Spinal cord (tissue), 10 donors: Measurements from ENCODE around the gene GFOD2. TPM values are rescaled to one million over a fixed set of nuclear protein-coding genes. Genes with fewer than 3 reads are reported as not detected.

Experiments
- DNase-seq, 6 donors: peaks; one replicate each; pipeline versions ENCODE4 v3.0.0 to v3.0.0-alpha.2; 2013 to 2015; ENCODE audit warnings: low spot score in 6 of 6, low read depth in 4 of 6
- H3K27ac ChIP-seq: one replicate; pipeline ENCODE4 v1.5.1; 2013; ENCODE audit warnings: low read depth, low read length, control low read depth
- H3K27me3 ChIP-seq: one replicate; pipeline ENCODE4 v1.6.1; 2013; ENCODE audit warnings: low read length; ENCODE audit not compliant: control insufficient read depth, insufficient read depth
- H3K36me3 ChIP-seq: one replicate; pipeline ENCODE4 v1.6.1; 2013; ENCODE audit warnings: low read length; ENCODE audit not compliant: control insufficient read depth, insufficient read depth
- H3K4me1 ChIP-seq: one replicate; pipeline ENCODE4 v1.6.1; 2013; ENCODE audit warnings: low read length; ENCODE audit not compliant: control insufficient read depth, insufficient read depth
- H3K4me3 ChIP-seq: one replicate; pipeline ENCODE4 v1.5.1; 2013; ENCODE audit warnings: low read depth, low read length, control low read depth
- H3K9me3 ChIP-seq: one replicate; pipeline ENCODE4 v1.6.1; 2013; ENCODE audit warnings: low read length; ENCODE audit not compliant: control insufficient read depth, insufficient read depth
- WGBS: methylation state at CpG from one replicate; pipeline ENCODE4 v1.1.5; 2013; ENCODE audit warnings: missing lambda C conversion rate; ENCODE audit not compliant: insufficient coverage; 5-methylcytosine and 5-hydroxymethylcytosine counted together
- polyA plus RNA-seq, 2 donors: library from polyadenylated mRNA; unstranded; fragments of 120-200 nt; gene quantifications; one replicate each; pipeline ENCODE4 v1.2.1, GENCODE V29; 2013; ENCODE audit not compliant: insufficient read length in 2 of 2
- total RNA-seq, 2 donors: library from RNA; depleted of rRNA in 1 of 2; stranded (reverse); fragments of 120-200 nt in 1 of 2; fragments of >200 nt in 1 of 2; gene quantifications; one replicate each; pipeline versions ENCODE4 v1.2.3 to v1.2.4, GENCODE V29; 2013 to 2014
- donor health status: healthy.

GFOD2 gene
- total and polyA plus RNA-seq, 4 donors = 26.1 to 56.0 (median 37.4) TPM

GRCh38 chr16:67637625-67638024 is 81.5 kb downstream of the GFOD2 start:
- DNase-seq = no peak
- Histone ChIP-seq H3K4me1 (peaks cover 12% of the 10 kb centered on the region), H3K9me3 (no peaks in the 10 kb centered on the region), H3K4me3 (no peak overlapping the region), H3K36me3 (peaks cover 38% of the 10 kb centered on the region), H3K27me3 (no peaks in the 10 kb centered on the region), H3K27ac (no peak overlapping the region)
- 94% methylated on average over 8 of the region's 12 CpGs for WGBS

GRCh38 chr16:67636713-67637112 is 82.4 kb downstream of the GFOD2 start:
- H3K9me3 ChIP-seq = no peaks in the 10 kb centered on the region
- no peaks in the 10 kb centered on the region for H3K27me3 ChIP-seq
- DNase-seq = no peak
- H3K27ac ChIP-seq = no peak overlapping the region
- H3K4me3 ChIP-seq = no peak overlapping the region
- peaks cover 8% of the 10 kb centered on the region for H3K4me1 ChIP-seq
- H3K36me3 ChIP-seq = peaks cover 43% of the 10 kb centered on the region
- WGBS = 93% methylated on average over 1 of the region's 8 CpGs

GRCh38 chr16:67632415-67633172 is 86.5 kb downstream of the GFOD2 start:
- 45% methylated on average over 4 of the region's 7 CpGs for WGBS
- Histone ChIP-seq H3K36me3 (peaks cover 71% of the 10 kb centered on the region), H3K27me3 (no peaks in the 10 kb centered on the region), H3K4me3 (no peak overlapping the region), H3K27ac (peak overlapping the region; percentile 42), H3K9me3 (no peaks in the 10 kb centered on the region), H3K4me1 (peaks cover 9% of the 10 kb centered on the region)
- DNase-seq = peak in 5 of 6 donors; percentile 12 to 80 (median 38)

- Histone ChIP-seq H3K36me3 (peaks cover 78% of the 10 kb centered on the region), H3K27me3 (no peaks in the 10 kb centered on the region), H3K27ac (no peak overlapping the region), H3K4me1 (peaks cover 9% of the 10 kb centered on the region), H3K4me3 (no peak overlapping the region), H3K9me3 (no peaks in the 10 kb centered on the region)
- no peak for DNase-seq
- WGBS = 97% methylated on average over 14 of the region's 14 CpGs
Observed at GRCh38 chr16:67628216-67628615, 90.9 kb downstream of the GFOD2 start.

Other genes with a start within 250 kb of the GFOD2 start
- 100 to 1,000 TPM in 1 of 2 donors, 10 to 100 TPM in 1; 97.3 to 113 TPM for gene ATP6V0D1, start 238.2 kb downstream of the GFOD2 start, total RNA-seq
- 100 to 1,000 TPM; 174 to 177 TPM for gene ATP6V0D1, start 238.2 kb downstream of the GFOD2 start, polyA plus RNA-seq
- not detected for gene AGRP, start 235.8 kb downstream of the GFOD2 start, total RNA-seq
- gene AGRP, start 235.8 kb downstream of the GFOD2 start, polyA plus RNA-seq = under 1 TPM; 0.35 to 0.56 TPM
- 10 to 100 TPM; 33.1 to 46.3 TPM for gene RIPOR1, start 190.5 kb downstream of the GFOD2 start, total RNA-seq
- 100 to 1,000 TPM in 1 of 2 donors, 10 to 100 TPM in 1; 80.3 to 105 TPM for gene RIPOR1, start 190.5 kb downstream of the GFOD2 start, polyA plus RNA-seq
- 10 to 100 TPM; 39.7 to 44.0 TPM for gene CTCF, start 156.8 kb downstream of the GFOD2 start, total RNA-seq
- 10 to 100 TPM; 59.2 to 65.1 TPM for gene CTCF, start 156.8 kb downstream of the GFOD2 start, polyA plus RNA-seq
- 1 to 10 TPM; 2.0 to 3.4 TPM for gene CARMIL2, start 74.2 kb downstream of the GFOD2 start, total RNA-seq
- 10 to 100 TPM; 37.6 to 40.0 TPM for gene CARMIL2, start 74.2 kb downstream of the GFOD2 start, polyA plus RNA-seq
- 10 to 100 TPM; 15.8 to 23.9 TPM for gene ACD, start 59.1 kb downstream of the GFOD2 start, total RNA-seq
- gene ACD, start 59.1 kb downstream of the GFOD2 start, polyA plus RNA-seq = 10 to 100 TPM; 39.7 to 49.3 TPM
- gene PARD6A, start 58.4 kb downstream of the GFOD2 start, total RNA-seq = 1 to 10 TPM; 7.2 to 8.3 TPM
- gene PARD6A, start 58.4 kb downstream of the GFOD2 start, polyA plus RNA-seq = 10 to 100 TPM; 20.5 to 20.9 TPM
- gene ENKD1, start 52.6 kb downstream of the GFOD2 start, total RNA-seq = 10 to 100 TPM in 1 of 2 donors, 1 to 10 TPM in 1; 9.5 to 29.4 TPM
- gene ENKD1, start 52.6 kb downstream of the GFOD2 start, polyA plus RNA-seq = 10 to 100 TPM; 28.9 to 30.2 TPM
- 1 to 10 TPM; 2.8 to 6.9 TPM for gene C16orf86, start 52.5 kb downstream of the GFOD2 start, total RNA-seq
- 1 to 10 TPM; 4.2 to 6.2 TPM for gene C16orf86, start 52.5 kb downstream of the GFOD2 start, polyA plus RNA-seq
- 1 to 10 TPM; 6.7 to 8.2 TPM for gene RANBP10, start 87.2 kb upstream of the GFOD2 start, total RNA-seq
- gene RANBP10, start 87.2 kb upstream of the GFOD2 start, polyA plus RNA-seq = 10 to 100 TPM; 15.9 to 25.6 TPM
- 10 to 100 TPM in 1 of 2 donors, 1 to 10 TPM in 1; 4.3 to 11.7 TPM for gene TSNAXIP1, start 87.6 kb upstream of the GFOD2 start, total RNA-seq
- 10 to 100 TPM; 14.9 to 20.0 TPM for gene TSNAXIP1, start 87.6 kb upstream of the GFOD2 start, polyA plus RNA-seq
- 10 to 100 TPM; 22.4 to 39.7 TPM for gene THAP11, start 123.0 kb upstream of the GFOD2 start, total RNA-seq
- 10 to 100 TPM; 31.3 to 34.9 TPM for gene THAP11, start 123.0 kb upstream of the GFOD2 start, polyA plus RNA-seq
- 10 to 100 TPM; 47.7 to 82.6 TPM for gene NUTF2, start 127.6 kb upstream of the GFOD2 start, total RNA-seq
- gene NUTF2, start 127.6 kb upstream of the GFOD2 start, polyA plus RNA-seq = 100 to 1,000 TPM; 138 to 150 TPM
- gene CENPT, start 128.4 kb upstream of the GFOD2 start, total RNA-seq = 10 to 100 TPM; 22.1 to 50.8 TPM
- gene CENPT, start 128.4 kb upstream of the GFOD2 start, polyA plus RNA-seq = 10 to 100 TPM; 60.0 to 79.2 TPM
- 10 to 100 TPM; 40.8 to 46.7 TPM for gene EDC4, start 153.7 kb upstream of the GFOD2 start, total RNA-seq
- gene EDC4, start 153.7 kb upstream of the GFOD2 start, polyA plus RNA-seq = 10 to 100 TPM; 92.0 to 97.9 TPM
- gene NRN1L, start 165.6 kb upstream of the GFOD2 start, total RNA-seq = 1 to 10 TPM in 1 of 2 donors, under 1 TPM in 1; 0.89 to 2.5 TPM
- gene NRN1L, start 165.6 kb upstream of the GFOD2 start, polyA plus RNA-seq = 1 to 10 TPM; 1.4 to 1.6 TPM
- gene PSKH1, start 173.9 kb upstream of the GFOD2 start, total RNA-seq = 10 to 100 TPM in 1 of 2 donors, 1 to 10 TPM in 1; 8.7 to 18.3 TPM
- gene PSKH1, start 173.9 kb upstream of the GFOD2 start, polyA plus RNA-seq = 10 to 100 TPM; 31.7 TPM
- gene CTRL, start 212.5 kb upstream of the GFOD2 start, total RNA-seq = 1 to 10 TPM in 1 of 2 donors, under 1 TPM in 1; 0.89 to 1.4 TPM
- 1 to 10 TPM; 4.6 to 8.1 TPM for gene CTRL, start 212.5 kb upstream of the GFOD2 start, polyA plus RNA-seq
- 10 to 100 TPM; 18.7 to 64.5 TPM for gene PSMB10, start 217.5 kb upstream of the GFOD2 start, total RNA-seq
- 10 to 100 TPM; 61.9 to 64.1 TPM for gene PSMB10, start 217.5 kb upstream of the GFOD2 start, polyA plus RNA-seq
- 10 to 100 TPM in 1 of 2 donors, 1 to 10 TPM in 1; 5.8 to 18.4 TPM for gene LCAT, start 224.8 kb upstream of the GFOD2 start, total RNA-seq
- gene LCAT, start 224.8 kb upstream of the GFOD2 start, polyA plus RNA-seq = 10 to 100 TPM; 35.3 to 50.0 TPM
- gene SLC12A4, start 249.3 kb upstream of the GFOD2 start, total RNA-seq = 10 to 100 TPM; 31.8 to 45.4 TPM
- 10 to 100 TPM; 52.9 to 58.8 TPM for gene SLC12A4, start 249.3 kb upstream of the GFOD2 start, polyA plus RNA-seq